Measurements from ENCODE around the gene DSC3. TPM values are rescaled to one million over a fixed set of nuclear protein-coding genes. Genes with fewer than 3 reads are reported as not detected.
"Not testable (repeated sequence)": the region's sequence is repeated elsewhere in the genome, so short reads cannot be mapped to it uniquely, and the experiment has no call there.

DSC3 gene
- total RNA-seq, 1 experiment from 2014 or later, result 9.8 TPM

DNA sequence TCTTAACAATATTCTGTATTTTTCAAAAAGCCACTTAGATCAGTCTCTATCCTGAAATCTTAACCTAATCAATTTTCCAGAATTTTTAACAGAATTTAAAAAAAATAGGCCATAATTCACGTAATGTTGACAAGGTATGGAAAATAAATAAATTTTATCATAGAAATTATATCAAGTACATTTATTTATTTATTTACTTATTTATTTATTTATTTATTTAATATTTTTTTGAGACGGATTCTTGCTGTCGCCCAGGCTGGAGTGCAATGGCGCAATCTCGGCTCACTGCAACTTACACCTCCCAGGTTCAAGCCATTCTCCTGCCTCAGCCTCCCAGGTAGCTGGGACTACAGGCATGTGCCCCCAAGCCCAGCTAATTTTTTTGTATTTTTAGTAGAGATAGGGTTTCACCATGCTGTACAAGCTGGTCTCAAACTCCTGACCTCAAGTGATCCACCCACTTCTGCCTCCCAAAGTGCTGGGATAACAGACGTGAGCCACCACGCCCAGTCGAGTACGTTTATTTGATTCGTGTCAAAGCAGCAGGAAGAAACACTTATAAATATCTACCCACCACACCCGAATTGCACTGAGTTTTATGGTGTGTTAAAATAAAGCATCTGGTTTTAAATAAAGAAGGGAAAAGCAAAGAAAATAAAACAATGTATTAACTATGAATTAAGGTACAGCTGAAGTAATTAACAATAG, 60.1 kb downstream of the DSC3 start:
- Mint-ChIP-seq H3K36me3 (ENCODE audit: insufficient read depth, unreplicated experiment) (no peaks in the 10 kb centered on the region), H3K4me1 (ENCODE audit: low read depth, unreplicated experiment) (peaks cover 12% of the 10 kb centered on the region), H3K4me3 (ENCODE audit: low read depth, unreplicated experiment) (no peak overlapping the region), H3K27me3 (ENCODE audit: unreplicated experiment) (no peaks in the 10 kb centered on the region), H3K27ac (ENCODE audit: unreplicated experiment) (no peak overlapping the region), H3K9me3 (ENCODE audit: low read depth, unreplicated experiment) (no peaks in the 10 kb centered on the region)
- no TSS peak for BruUV-seq (replicated peaks)
- intact Hi-C loops (cut with micrococcal nuclease; ENCODE audit: unreplicated experiment), result no loop called here
- CTCF ChIA-PET, result no interaction called here
- TF ChIP-seq, protein P1, sequence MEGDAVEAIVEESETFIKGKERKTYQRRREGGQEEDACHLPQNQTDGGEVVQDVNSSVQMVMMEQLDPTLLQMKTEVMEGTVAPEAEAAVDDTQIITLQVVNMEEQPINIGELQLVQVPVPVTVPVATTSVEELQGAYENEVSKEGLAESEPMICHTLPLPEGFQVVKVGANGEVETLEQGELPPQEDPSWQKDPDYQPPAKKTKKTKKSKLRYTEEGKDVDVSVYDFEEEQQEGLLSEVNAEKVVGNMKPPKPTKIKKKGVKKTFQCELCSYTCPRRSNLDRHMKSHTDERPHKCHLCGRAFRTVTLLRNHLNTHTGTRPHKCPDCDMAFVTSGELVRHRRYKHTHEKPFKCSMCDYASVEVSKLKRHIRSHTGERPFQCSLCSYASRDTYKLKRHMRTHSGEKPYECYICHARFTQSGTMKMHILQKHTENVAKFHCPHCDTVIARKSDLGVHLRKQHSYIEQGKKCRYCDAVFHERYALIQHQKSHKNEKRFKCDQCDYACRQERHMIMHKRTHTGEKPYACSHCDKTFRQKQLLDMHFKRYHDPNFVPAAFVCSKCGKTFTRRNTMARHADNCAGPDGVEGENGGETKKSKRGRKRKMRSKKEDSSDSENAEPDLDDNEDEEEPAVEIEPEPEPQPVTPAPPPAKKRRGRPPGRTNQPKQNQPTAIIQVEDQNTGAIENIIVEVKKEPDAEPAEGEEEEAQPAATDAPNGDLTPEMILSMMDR (IDR thresholded peaks at IDR 0.05; ENCODE audit: unreplicated experiment), result no peak
- DNase-seq, result no peak

DNA sequence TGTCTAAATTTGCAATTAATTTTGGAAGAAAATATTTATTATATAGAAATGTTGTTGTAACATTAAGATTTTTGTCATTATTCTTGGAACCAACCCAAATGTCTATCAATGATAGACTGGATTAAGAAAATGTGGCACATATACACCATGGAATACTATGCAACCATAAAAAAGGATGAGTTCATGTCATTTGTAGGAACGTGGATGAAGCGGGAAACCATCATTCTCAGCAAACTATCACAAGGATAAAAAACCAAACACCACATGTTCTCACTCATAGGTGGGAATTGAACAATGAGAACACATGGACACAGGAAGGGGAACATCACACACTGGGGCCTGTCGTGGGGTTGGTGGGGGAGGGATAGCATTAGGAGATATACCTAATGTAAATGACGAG, 64.5 kb downstream of the DSC3 start:
- H3K36me3 Mint-ChIP-seq (ENCODE audit: insufficient read depth, unreplicated experiment); BruUV-seq (replicated peaks); H3K9me3 Mint-ChIP-seq (ENCODE audit: low read depth, unreplicated experiment); H3K4me3 Mint-ChIP-seq (ENCODE audit: low read depth, unreplicated experiment); H3K4me1 Mint-ChIP-seq (ENCODE audit: low read depth, unreplicated experiment); H3K27me3 Mint-ChIP-seq (ENCODE audit: unreplicated experiment); H3K27ac Mint-ChIP-seq (ENCODE audit: unreplicated experiment); DNase-seq: not testable (repeated sequence)
- intact Hi-C loops (cut with micrococcal nuclease; ENCODE audit: unreplicated experiment), result loop anchor here (10.0 kb wide), 2 partner anchors 837 to 1103 kb away; no protein-coding TSS in a partner anchor
- CTCF ChIA-PET, result interaction anchor here (0.6 kb wide), 1 partner anchor 312 kb away, joined by 3 read pairs; no protein-coding TSS in a partner anchor

DNA sequence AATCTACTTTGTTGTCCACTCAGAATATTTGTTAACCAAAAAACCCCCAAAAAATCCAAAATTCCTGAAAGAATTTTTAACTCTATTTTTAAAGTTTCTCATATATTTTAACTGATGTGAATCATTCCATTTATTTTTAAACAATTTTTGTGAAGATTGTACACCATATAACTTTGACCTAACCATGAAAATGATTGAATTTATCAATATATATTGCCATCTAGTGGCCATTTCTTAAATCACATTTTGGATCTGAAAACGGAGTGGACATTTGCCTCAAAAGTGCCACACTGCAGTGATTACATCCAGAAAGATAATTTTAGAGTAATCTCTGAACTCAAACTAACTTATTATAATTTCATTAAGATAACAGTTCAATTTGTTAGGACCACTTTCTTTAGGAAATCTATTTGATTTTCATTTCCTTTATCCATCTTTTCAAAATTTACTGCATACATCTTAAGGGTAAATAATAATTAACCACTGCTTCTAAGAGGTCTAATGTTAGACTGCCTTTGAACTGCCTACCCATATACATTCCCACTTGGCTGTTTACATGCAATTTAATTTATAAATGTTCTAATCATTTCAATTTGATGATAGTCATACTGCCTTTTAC, 71.1 kb downstream of the DSC3 start:
- H3K4me1 Mint-ChIP-seq (ENCODE audit: low read depth, unreplicated experiment), result no peaks in the 10 kb centered on the region
- TF ChIP-seq, protein P1 (IDR thresholded peaks at IDR 0.05; ENCODE audit: unreplicated experiment), result peak; percentile 29
- no peak overlapping the region for H3K27ac Mint-ChIP-seq (ENCODE audit: unreplicated experiment)
- CTCF ChIA-PET, result no interaction called here
- H3K4me3 Mint-ChIP-seq (ENCODE audit: low read depth, unreplicated experiment), result no peak overlapping the region
- H3K9me3 Mint-ChIP-seq (ENCODE audit: low read depth, unreplicated experiment), result no peaks in the 10 kb centered on the region
- H3K27me3 Mint-ChIP-seq (ENCODE audit: unreplicated experiment), result no peaks in the 10 kb centered on the region
- intact Hi-C loops (cut with micrococcal nuclease; ENCODE audit: unreplicated experiment), result loop anchor here (2.0 to 10.0 kb wide), 4 partner anchors 591 to 1097 kb away; no protein-coding TSS in a partner anchor
- DNase-seq, result no peak
- no TSS peak for BruUV-seq (replicated peaks)
- H3K36me3 Mint-ChIP-seq (ENCODE audit: insufficient read depth, unreplicated experiment), result no peaks in the 10 kb centered on the region

DNA sequence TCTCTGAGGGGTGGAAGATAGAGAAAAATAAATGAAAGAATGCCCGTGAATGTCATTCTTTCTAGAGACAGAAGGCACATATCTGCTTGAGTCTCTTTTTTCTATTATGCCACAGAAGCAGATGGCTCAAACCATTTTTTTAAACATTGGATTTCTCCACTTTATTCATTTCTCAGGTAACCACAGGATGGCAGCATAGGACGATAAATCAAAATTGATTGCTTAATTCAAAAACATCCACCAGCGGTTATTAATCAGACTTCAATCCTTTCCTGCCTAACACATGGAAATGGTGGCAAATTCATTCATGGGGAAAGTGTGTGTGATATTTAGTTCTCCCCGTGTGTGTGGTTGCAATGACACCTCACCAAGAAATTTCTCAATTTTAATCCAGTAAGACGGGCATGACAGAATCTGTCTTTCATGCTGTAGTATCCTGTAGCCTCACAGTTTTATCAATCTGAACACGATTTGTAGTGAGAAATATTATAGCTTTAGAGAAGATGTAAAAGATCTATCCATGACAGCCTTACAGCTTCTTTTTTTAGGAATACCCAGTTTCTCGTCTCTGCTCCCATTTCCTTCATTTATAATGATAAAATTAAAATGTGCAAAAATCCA, 72.2 kb downstream of the DSC3 start:
- TF ChIP-seq, protein P1 (IDR thresholded peaks at IDR 0.05; ENCODE audit: unreplicated experiment), result peak; percentile 59
- Mint-ChIP-seq H3K4me3 (ENCODE audit: low read depth, unreplicated experiment) (no peak overlapping the region), H3K36me3 (ENCODE audit: insufficient read depth, unreplicated experiment) (no peaks in the 10 kb centered on the region), H3K27ac (ENCODE audit: unreplicated experiment) (no peak overlapping the region), H3K4me1 (ENCODE audit: low read depth, unreplicated experiment) (no peaks in the 10 kb centered on the region), H3K27me3 (ENCODE audit: unreplicated experiment) (no peaks in the 10 kb centered on the region), H3K9me3 (ENCODE audit: low read depth, unreplicated experiment) (no peaks in the 10 kb centered on the region)
- BruUV-seq (replicated peaks), result no TSS peak
- CTCF ChIA-PET, result no interaction called here
- intact Hi-C loops (cut with micrococcal nuclease; ENCODE audit: unreplicated experiment), result loop anchor here (2.0 to 10.0 kb wide), 4 partner anchors 592 to 1096 kb away; no protein-coding TSS in a partner anchor
- DNase-seq, result peak; percentile 35

Data from Calu3 (cell line).